Upper lobe of left lung (tissue), 6 donors: ENCODE data around the gene TAAR6. TPM values are rescaled to one million over a fixed set of nuclear protein-coding genes. Genes with fewer than 3 reads are reported as not detected.
A peak's percentile ranks its signal among the peaks of the same experiment; 100 is the strongest.
"Not testable (repeated sequence)": the region's sequence is repeated elsewhere in the genome, so short reads cannot be mapped to it uniquely, and the experiment has no call there.

Source experiments
- ATAC-seq, 2 donors: fragments of 200-7000 bp; cut with Tn5 transposase; one replicate each; pipeline ENCODE4 v1.9.1; 2022; ENCODE audit warnings: mild to moderate bottlenecking in 2 of 2, moderate library complexity in 2 of 2; ENCODE audit not compliant: low FRiP score in 2 of 2
- DNase-seq, 2 donors: peaks; one replicate each; pipeline ENCODE4 v3.0.0-alpha.2; 2019 to 2020
- H3K27ac ChIP-seq, 4 donors: fragments of 200-600 bp; sonication (generic); one replicate each; pipeline ENCODE4 v1.5.1; 2016 to 2019
- H3K27me3 ChIP-seq, 4 donors: fragments of 200-600 bp; sonication (generic); one replicate each; pipeline ENCODE4 v1.5.1; 2017 to 2019
- H3K36me3 ChIP-seq, 4 donors: fragments of 200-600 bp; sonication (generic); one replicate each; pipeline ENCODE4 v1.5.1; 2016 to 2019
- H3K4me1 ChIP-seq, 4 donors: fragments of 200-600 bp; sonication (generic); one replicate each; pipeline ENCODE4 v1.5.1; 2018 to 2019
- H3K4me3 ChIP-seq, 4 donors: fragments of 200-600 bp; sonication (generic); one replicate each; pipeline ENCODE4 v1.5.1; 2017 to 2019; ENCODE audit warnings: mild to moderate bottlenecking in 2 of 4, moderate library complexity in 1 of 4
- H3K9me3 ChIP-seq, 4 donors: fragments of 200-600 bp; sonication (generic); one replicate each; pipeline ENCODE4 v1.5.1; 2018 to 2019
- CTCF ChIP-seq, 6 experiments: fragments of 450-650 bp in 4 of 6; fragments of 200-600 bp in 2 of 6; sonication (generic) in 2 of 6; IDR thresholded peaks; one replicate each; pipeline ENCODE4 v1.5.1; 2016 to 2019; ENCODE audit warnings: antibody characterized with exemption in 6 of 6
- EP300 ChIP-seq, 4 donors: sonication (generic); formaldehyde crosslinking; IDR thresholded peaks; one replicate each; pipeline ENCODE4 v1.5.1; 2017; ENCODE audit warnings: antibody characterized with exemption in 4 of 4, control low read depth in 2 of 4
- POLR2A ChIP-seq, 4 donors: fragments of 450-650 bp; IDR thresholded peaks; one replicate each; pipeline ENCODE4 v1.5.1; 2016 to 2017; ENCODE audit warnings: antibody characterized with exemption in 4 of 4, mild to moderate bottlenecking in 2 of 4
- POLR2AphosphoS5 ChIP-seq, 2 donors: sonication (generic); formaldehyde crosslinking; IDR thresholded peaks; one replicate each; pipeline ENCODE4 v1.5.1; 2017; ENCODE audit warnings: antibody characterized with exemption in 2 of 2
- WGBS, 2 donors: methylation state at CpG; one replicate each; pipeline ENCODE4 v1.1.5; 2017 to 2018; 5-methylcytosine and 5-hydroxymethylcytosine counted together
- total RNA-seq, 6 donors: library from RNA; depleted of rRNA in 4 of 6; stranded (reverse); fragments of >200 nt in 4 of 6; gene quantifications; one replicate each; pipeline versions ENCODE4 v1.1.0 to v1.2.1, GENCODE V29; 2016 to 2021
- donor health status: DM: no; HTN: no; CAD: no; lungs with moderate emphysema.
- donor health status: DM: no; HTN: yes; CAD: no; lungs with severe emphysema.

TAAR6 gene
- total RNA-seq, 6 donors from 2014 or later, result not detected

DNA sequence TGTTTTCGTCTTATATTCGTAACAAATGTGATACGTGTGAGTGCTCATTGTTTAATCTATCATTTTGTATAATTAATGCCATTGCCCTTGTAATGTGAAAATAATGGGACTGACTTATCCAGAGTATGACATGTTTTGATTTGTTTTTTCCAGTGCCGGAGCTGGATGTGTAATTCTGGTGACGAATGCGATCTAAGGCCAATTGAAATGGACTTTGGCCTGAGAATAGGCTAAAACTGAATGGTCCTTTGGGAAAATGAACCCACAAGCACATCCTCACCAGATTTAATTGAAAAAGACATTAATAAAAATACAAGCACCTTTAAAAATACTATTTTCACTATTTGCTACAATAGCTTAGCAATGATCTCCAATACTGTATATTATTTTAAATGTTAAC is 26.1 kb downstream of the TAAR6 start:
- no peak for DNase-seq
- Histone ChIP-seq H3K36me3 (no peaks in the 10 kb centered on the region), H3K27me3 (no peaks in the 10 kb centered on the region), H3K27ac (no peak overlapping the region), H3K4me3 (no peak overlapping the region), H3K4me1 (no peaks in the 10 kb centered on the region), H3K9me3 (no peaks in the 10 kb centered on the region)
- TF ChIP-seq CTCF (IDR thresholded peaks at IDR 0.05), result no peak
- TF ChIP-seq EP300 (IDR thresholded peaks at IDR 0.05), result no peak
- TF ChIP-seq POLR2A (IDR thresholded peaks at IDR 0.05), result no peak
- TF ChIP-seq POLR2AphosphoS5 (IDR thresholded peaks at IDR 0.05), result no peak
- WGBS, 2 donors, result 65 to 90% methylated on average over 6 of the region's 6 CpGs
- no peak for ATAC-seq

DNA sequence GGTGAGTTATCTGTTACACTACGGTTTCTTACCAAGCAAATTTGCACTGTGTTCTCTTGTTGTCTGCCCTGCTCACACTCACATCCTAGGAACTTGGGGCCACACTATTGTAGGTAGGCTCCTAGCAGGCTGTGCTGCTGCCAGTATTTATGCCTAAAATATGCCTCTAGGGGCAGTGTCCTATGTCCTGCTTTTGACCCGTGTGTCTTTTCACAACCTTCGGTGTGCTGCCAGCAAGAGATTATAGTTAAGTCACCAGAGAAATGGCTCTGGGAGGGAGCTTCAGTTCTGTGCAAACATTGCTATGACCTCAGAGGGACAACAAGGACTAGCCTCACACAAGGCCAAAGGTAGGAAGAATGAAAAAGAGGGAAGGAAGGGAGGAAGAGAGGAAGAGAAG is 28.4 kb downstream of the TAAR6 start:
- ATAC-seq, result peak in 1 of 2 donors; percentile 43
- H3K27ac ChIP-seq, result no peak overlapping the region
- H3K4me3 ChIP-seq, result no peak overlapping the region
- H3K9me3 ChIP-seq, result no peaks in the 10 kb centered on the region
- WGBS, 2 donors, result 42 to 49% methylated on average over 3 of the region's 3 CpGs
- TF ChIP-seq POLR2A (IDR thresholded peaks at IDR 0.05) (no peak), POLR2AphosphoS5 (IDR thresholded peaks at IDR 0.05) (no peak), EP300 (IDR thresholded peaks at IDR 0.05) (no peak), CTCF (IDR thresholded peaks at IDR 0.05) (no peak)
- no peaks in the 10 kb centered on the region for H3K36me3 ChIP-seq
- no peaks in the 10 kb centered on the region for H3K4me1 ChIP-seq
- DNase-seq, result no peak
- no peaks in the 10 kb centered on the region for H3K27me3 ChIP-seq

- H3K4me1 ChIP-seq, H3K9me3 ChIP-seq, H3K27ac ChIP-seq, ATAC-seq, H3K27me3 ChIP-seq, DNase-seq, H3K36me3 ChIP-seq, H3K4me3 ChIP-seq: not testable (repeated sequence)
These were observed 30.8 kb downstream of the TAAR6 start for GRCh38 chr6:132600900-132601299.

- no peak overlapping the region for H3K27ac ChIP-seq
- no peak overlapping the region for H3K4me3 ChIP-seq
- TF ChIP-seq POLR2A (IDR thresholded peaks at IDR 0.05) (no peak), EP300 (IDR thresholded peaks at IDR 0.05) (no peak), CTCF (IDR thresholded peaks at IDR 0.05) (no peak), POLR2AphosphoS5 (IDR thresholded peaks at IDR 0.05) (no peak)
- no peaks in the 10 kb centered on the region for H3K9me3 ChIP-seq
- DNase-seq (no peak), ATAC-seq (no peak)
- H3K27me3 ChIP-seq, result no peaks in the 10 kb centered on the region
- no peaks in the 10 kb centered on the region for H3K4me1 ChIP-seq
- no peaks in the 10 kb centered on the region for H3K36me3 ChIP-seq
- WGBS, 2 donors, result 77 to 82% methylated on average over 8 of the region's 8 CpGs
These were observed 34.6 kb downstream of the TAAR6 start for GRCh38 chr6:132604635-132605152.

DNA sequence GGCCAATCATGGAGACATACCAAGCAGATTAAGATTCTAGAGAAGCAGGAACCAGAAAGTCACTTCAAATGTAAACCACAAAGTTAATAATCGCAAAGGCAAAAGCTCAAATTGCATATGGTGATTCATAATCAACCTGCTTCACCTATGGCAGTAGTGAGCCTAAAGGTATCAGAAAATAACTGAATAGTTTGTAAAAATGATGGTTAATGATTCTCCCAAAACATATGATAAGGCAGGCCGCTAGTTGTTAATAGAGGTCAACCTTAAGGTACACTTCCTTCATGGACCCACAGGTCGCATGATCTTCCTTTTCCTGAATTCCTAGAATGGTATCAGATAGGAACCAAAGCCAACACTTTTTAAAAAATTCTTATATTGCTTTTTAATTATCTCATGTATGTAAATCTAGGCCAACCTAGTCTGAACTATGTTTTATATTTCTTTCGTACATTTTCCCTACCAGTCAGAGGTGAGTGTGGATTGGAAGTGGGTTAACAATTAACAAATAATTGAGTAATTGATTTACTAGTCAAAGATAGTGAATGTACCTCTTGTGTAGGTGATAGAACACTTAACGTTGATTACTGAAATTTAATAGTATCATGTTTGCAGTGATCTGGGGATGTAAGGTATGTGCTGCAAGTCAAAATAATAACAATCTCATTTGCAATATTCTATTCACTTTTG is 37.6 kb downstream of the TAAR6 start:
- Histone ChIP-seq H3K9me3 (no peaks in the 10 kb centered on the region), H3K27ac (no peak overlapping the region), H3K4me3 (no peak overlapping the region), H3K27me3 (no peaks in the 10 kb centered on the region), H3K4me1 (no peaks in the 10 kb centered on the region), H3K36me3 (no peaks in the 10 kb centered on the region)
- ATAC-seq (no peak), DNase-seq (no peak)
- 82% methylated on average over 5 of the region's 5 CpGs for WGBS, 2 donors
- TF ChIP-seq POLR2AphosphoS5 (IDR thresholded peaks at IDR 0.05), result no peak
- TF ChIP-seq CTCF (IDR thresholded peaks at IDR 0.05), result no peak
- TF ChIP-seq POLR2A (IDR thresholded peaks at IDR 0.05), result no peak
- TF ChIP-seq EP300 (IDR thresholded peaks at IDR 0.05), result no peak
